HepG2 (cell line): ENCODE data around the gene TMEM63B. TPM values are rescaled to one million over a fixed set of nuclear protein-coding genes. Genes with fewer than 3 reads are reported as not detected.

Experiments
- ADNP ChIP-seq: sonication (generic); formaldehyde crosslinking; IDR thresholded peaks from 2 replicates; pipeline ENCODE4 v1.4.0; 2020; ENCODE audit warnings: missing genetic modification reagents
- ARNT ChIP-seq: fragments of 450-650 bp; IDR thresholded peaks from 2 replicates; pipeline ENCODE4 v1.6.1; 2017
- BRF2 ChIP-seq: sonication (generic); formaldehyde crosslinking; IDR thresholded peaks from 2 replicates; pipeline ENCODE4 v1.8.1; 2022; ENCODE audit warnings: mild to moderate bottlenecking, missing genetic modification reagents
- ETV6 ChIP-seq: sonication (generic); formaldehyde crosslinking; conservative IDR thresholded peaks from 2 replicates; pipeline ENCODE4 v1.4.0; 2020; ENCODE audit warnings: missing genetic modification reagents
- FOXA3 ChIP-seq: IDR thresholded peaks from 2 replicates; pipeline ENCODE4 v1.6.1; 2016; ENCODE audit warnings: missing genetic modification reagents, missing compliant biosample characterization
- HMGXB3 ChIP-seq: sonication (generic); formaldehyde crosslinking; IDR thresholded peaks from 2 replicates; pipeline ENCODE4 v1.4.0; 2020; ENCODE audit warnings: missing genetic modification reagents, borderline replicate concordance
- HNRNPK ChIP-seq: fragments of 200-400 bp; formaldehyde crosslinking; IDR thresholded peaks from 2 replicates; pipeline ENCODE4 v1.6.1; 2018; ENCODE audit warnings: low read length, low read depth, moderate library complexity, mild to moderate bottlenecking; ENCODE audit not compliant: poor library complexity, severe bottlenecking
- HOMEZ ChIP-seq: IDR thresholded peaks from 2 replicates; pipeline ENCODE4 v1.6.1; 2016; ENCODE audit warnings: low read depth
- IKZF5 ChIP-seq: IDR thresholded peaks from 2 replicates; pipeline ENCODE4 v1.6.1; 2018; ENCODE audit warnings: missing genetic modification reagents, mild to moderate bottlenecking, missing compliant biosample characterization
- KAT2B ChIP-seq: fragments of 150-350 bp; IDR thresholded peaks from 2 replicates; pipeline ENCODE4 v1.6.1; 2014; ENCODE audit warnings: low read depth, low read length, borderline replicate concordance
- MED1 ChIP-seq: sonication (generic); formaldehyde crosslinking; IDR thresholded peaks from 2 replicates; pipeline ENCODE4 v1.4.0; 2020; ENCODE audit warnings: missing genetic modification reagents
- NCOA5 ChIP-seq: sonication (generic); formaldehyde crosslinking; IDR thresholded peaks from 2 replicates; pipeline ENCODE4 v1.4.0; 2020; ENCODE audit warnings: missing genetic modification reagents
- NFIC ChIP-seq: IDR thresholded peaks from 2 replicates; pipeline ENCODE4 v1.6.1; 2012; ENCODE audit warnings: mild to moderate bottlenecking, low read length, inconsistent platforms
- NKX3-1 ChIP-seq: sonication (generic); formaldehyde crosslinking; IDR thresholded peaks from 2 replicates; pipeline ENCODE4 v1.5.0; 2020; ENCODE audit warnings: missing genetic modification reagents
- NPAS2 ChIP-seq: sonication (generic); formaldehyde crosslinking; IDR thresholded peaks from 2 replicates; pipeline ENCODE4 v1.8.0; 2022; ENCODE audit warnings: mild to moderate bottlenecking, missing genetic modification reagents, borderline replicate concordance
- ZBTB37 ChIP-seq: sonication (generic); formaldehyde crosslinking; IDR thresholded peaks from 2 replicates; pipeline ENCODE4 v1.4.0; 2020; ENCODE audit warnings: mild to moderate bottlenecking, missing genetic modification reagents
- ZNF326 ChIP-seq: sonication (generic); formaldehyde crosslinking; IDR thresholded peaks from 2 replicates; pipeline ENCODE4 v1.4.0; 2020; ENCODE audit warnings: missing genetic modification reagents, borderline replicate concordance
- ZNF362 ChIP-seq: sonication (generic); formaldehyde crosslinking; IDR thresholded peaks from 2 replicates; pipeline ENCODE4 v1.4.0; 2020; ENCODE audit warnings: missing genetic modification reagents, mild to moderate bottlenecking, borderline replicate concordance
- ZNF740 ChIP-seq: sonication (generic); formaldehyde crosslinking; IDR thresholded peaks from 2 replicates; pipeline ENCODE4 v1.4.0; 2020; ENCODE audit warnings: missing genetic modification reagents
- ZNF768 ChIP-seq: sonication (generic); formaldehyde crosslinking; IDR thresholded peaks from 2 replicates; pipeline ENCODE4 v1.4.0; 2020; ENCODE audit warnings: missing genetic modification reagents
- polyA plus RNA-seq, 8 experiments: library from polyadenylated mRNA; depleted of rRNA in 3 of 8; stranded (reverse) in 7 of 8; unstranded in 1 of 8; fragments of >200 nt; fragmentation: Illumina TruSeq in 4 of 8; extraction: Trizol in 4 of 8; gene quantifications; 2 replicates each; pipeline versions ENCODE4 v1.2.1 to v1.2.3, GENCODE V29; 2011 to 2016; ENCODE audit warnings: low read depth in 4 of 8, missing spikeins in 1 of 8, mixed read lengths in 1 of 8; ENCODE audit not compliant: insufficient read depth in 1 of 8
- total RNA-seq, 5 experiments: library from RNA; depleted of rRNA; stranded (reverse); fragments of >200 nt; fragmentation: Illumina TruSeq; extraction: Trizol; gene quantifications; 2 replicates each; pipeline ENCODE4 v1.2.3, GENCODE V29; 2016; ENCODE audit warnings: low read depth in 1 of 5

The TMEM63B gene
- total and polyA plus RNA-seq, 2 of the 13 experiments (the other 11 are each of a cell fraction or from before 2014, with no cell fraction given) = 27.4 to 75.8 TPM

GRCh38 chr6:44100088-44100550 lies 27.2 kb upstream of the TMEM63B start (continued):
- TF ChIP-seq HOMEZ (CRISPR knock-in tag) = no peak
- TF ChIP-seq NKX3-1 (CRISPR knock-in tag) = no peak
- no peak for TF ChIP-seq NPAS2 (CRISPR knock-in tag)
- TF ChIP-seq ETV6 (CRISPR knock-in tag) = no peak
- TF ChIP-seq BRF2 = no peak
- TF ChIP-seq HNRNPK = no peak
- no peak for TF ChIP-seq ADNP (CRISPR knock-in tag)
- TF ChIP-seq ARNT = no peak
- TF ChIP-seq ZBTB37 (CRISPR knock-in tag) = no peak
- TF ChIP-seq ZNF326 = no peak
- no peak for TF ChIP-seq NFIC
- 0 out of 2 replicates have a peak, but pooled peaks have one; percentile 22 for TF ChIP-seq ZNF362 (CRISPR knock-in tag)
- TF ChIP-seq MED1 (CRISPR knock-in tag) = no peak; the same call in 1 of the 2 replicates
- no peak for TF ChIP-seq ZNF740 (CRISPR knock-in tag)
- no peak for TF ChIP-seq KAT2B
- no peak for TF ChIP-seq HMGXB3 (CRISPR knock-in tag)
- TF ChIP-seq NCOA5 (CRISPR knock-in tag) = no peak
- TF ChIP-seq FOXA3 (CRISPR knock-in tag) = 0 out of 2 replicates have a peak, but pooled peaks have one; percentile 6
- TF ChIP-seq IKZF5 (CRISPR knock-in tag) = no peak; the same call in 1 of the 2 replicates
- TF ChIP-seq ZNF768 (CRISPR knock-in tag) = no peak
